Renal cortical epithelial cell (primary cell): ENCODE measurements around the gene GTPBP1. TPM values are rescaled to one million over a fixed set of nuclear protein-coding genes. Genes with fewer than 3 reads are reported as not detected.

Experiments
- DNase-seq: peaks from one replicate; pipeline ENCODE4 v3.0.0-alpha.2; 2011; ENCODE audit warnings: low read depth
- total RNA-seq: library from RNA; depleted of rRNA; stranded (reverse); fragments of >200 nt; gene quantifications from 2 replicates; pipeline ENCODE4 v1.2.3, GENCODE V29; 2014

Gene GTPBP1
- total RNA-seq, 1 donor from 2014 or later: 54.8 TPM

GRCh38 chr22:38739300-38740055 is 33.7 kb downstream of the GTPBP1 start:
- DNase-seq: no peak

GRCh38 chr22:38740116-38740723 is 34.5 kb downstream of the GTPBP1 start:
- DNase-seq: no peak

GRCh38 chr22:38740754-38741153 is 35.0 kb downstream of the GTPBP1 start:
- no peak for DNase-seq

- DNase-seq: no peak
Measured at GRCh38 chr22:38741166-38741565, 35.4 kb downstream of the GTPBP1 start.

- no peak for DNase-seq
Measured at GRCh38 chr22:38741576-38741975, 35.8 kb downstream of the GTPBP1 start.

- DNase-seq: no peak
Measured at GRCh38 chr22:38742176-38742942, 36.6 kb downstream of the GTPBP1 start.

- DNase-seq: no peak
Measured at GRCh38 chr22:38744981-38745380, 39.2 kb downstream of the GTPBP1 start.

- DNase-seq: no peak
Measured at GRCh38 chr22:38745676-38746460, 40.1 kb downstream of the GTPBP1 start.

GRCh38 chr22:38748487-38749136 is 42.9 kb downstream of the GTPBP1 start:
- DNase-seq: no peak

- no peak for DNase-seq
Measured at GRCh38 chr22:38750104-38750503, 44.4 kb downstream of the GTPBP1 start.

- no peak for DNase-seq
Measured at GRCh38 chr22:38750638-38751037, 44.9 kb downstream of the GTPBP1 start.

- no peak for DNase-seq
Measured at GRCh38 chr22:38751066-38751421, 45.3 kb downstream of the GTPBP1 start.

GRCh38 chr22:38751422-38752346 is 45.9 kb downstream of the GTPBP1 start:
- DNase-seq: no peak

- peak; percentile 58 for DNase-seq
Measured at GRCh38 chr22:38753948-38754750, 48.4 kb downstream of the GTPBP1 start.

GRCh38 chr22:38754751-38755154 is 49.0 kb downstream of the GTPBP1 start:
- DNase-seq: peak; percentile 15

- peak; percentile 68 for DNase-seq
Measured at GRCh38 chr22:38755155-38755910, 49.6 kb downstream of the GTPBP1 start.

- DNase-seq: peak; percentile 51
Measured at GRCh38 chr22:38755911-38756532, 50.3 kb downstream of the GTPBP1 start, which contains the start of gene SUN2. Gene SUN2, minus strand, starts transcription at chr22:38755998. Its CDS starts 3,370 bp downstream, at chr22:38752628.
